A549 (cell line): Measurements from ENCODE around the gene PLXNC1. TPM values are rescaled to one million over a fixed set of nuclear protein-coding genes. Genes with fewer than 3 reads are reported as not detected.

ENCODE experiments used
- ATAC-seq, 2 experiments: fragments of 200-7000 bp in 1 of 2; fragments of >200 bp in 1 of 2; cut with Nextera tagmentation in 1 of 2; cut with Tn5 transposase in 1 of 2; 3 replicates each; pipeline versions ENCODE4 v1.8.0 to v1.9.1; 2018 to 2020; ENCODE audit warnings: mild to moderate bottlenecking in 1 of 2, moderate library complexity in 1 of 2
- CTCF ChIA-PET: fragments of 300-600 bp; sonication (Branson Sonifier 250); formaldehyde crosslinking; extraction: SDS; loops from one replicate; lab custom pipeline; 2021; ENCODE audit warnings: antibody characterized with exemption, inconsistent platforms; lab: Yijun Ruan, JAX
- POLR2A ChIA-PET: fragments of 350-600 bp; formaldehyde crosslinking; extraction: SDS; loops from one replicate; lab custom pipeline; 2021; ENCODE audit warnings: antibody characterized with exemption, inconsistent platforms; lab: Yijun Ruan, JAX
- DNase-seq, 2 experiments: peaks; one replicate each; pipeline versions ENCODE4 v3.0.0 to v3.0.0-alpha.2; 2011 to 2016; ENCODE audit warnings: low read depth in 1 of 2, low spot score in 1 of 2
- FAIRE-seq: peaks from 2 replicates; lab custom pipeline; 2011; peaks lifted over from hg19 to GRCh38; lab: Jason Lieb, UNC
- H3K27ac ChIP-seq, 2 experiments: fragments of >200 bp; sonication (Bioruptor Twin); formaldehyde crosslinking; 3 replicates each; pipeline ENCODE4 v1.5.1; 2016 to 2017
- H3K4me1 ChIP-seq: fragments of >200 bp; sonication (Bioruptor Twin); formaldehyde crosslinking; 3 replicates; pipeline ENCODE4 v1.6.1; 2016
- H3K4me2 ChIP-seq: fragments of >200 bp; sonication (Bioruptor Twin); formaldehyde crosslinking; 3 replicates; pipeline ENCODE4 v1.6.1; 2016
- H3K4me3 ChIP-seq: fragments of >200 bp; sonication (Bioruptor Twin); formaldehyde crosslinking; 3 replicates; pipeline ENCODE4 v1.5.1; 2016
- H3K9me3 ChIP-seq: fragments of >200 bp; sonication (Bioruptor Twin); formaldehyde crosslinking; 3 replicates; pipeline ENCODE4 v1.6.1; 2016
- ATOH8 ChIP-seq: fragments of 250-450 bp; sonication (Bioruptor Pico); IDR thresholded peaks from 2 replicates; pipeline ENCODE4 v1.5.0; 2020; ENCODE audit warnings: low read depth, mild to moderate bottlenecking, moderate library complexity
- BCL3 ChIP-seq: fragments of >200 bp; sonication (Bioruptor Twin); formaldehyde crosslinking; IDR thresholded peaks from 3 replicates; pipeline ENCODE4 v1.6.1; 2016
- CHD4 ChIP-seq: fragments of 200-600 bp; sonication (generic); IDR thresholded peaks from 2 replicates; pipeline ENCODE4 v1.6.1; 2016; ENCODE audit warnings: antibody characterized with exemption, mild to moderate bottlenecking, borderline replicate concordance
- ELK1 ChIP-seq: fragments of 150-350 bp; IDR thresholded peaks from 2 replicates; pipeline ENCODE4 v1.6.1; 2014; ENCODE audit warnings: low read depth, mild to moderate bottlenecking, low read length
- EP300 ChIP-seq, 2 experiments: fragments of >200 bp; sonication (Bioruptor Twin); formaldehyde crosslinking; IDR thresholded peaks; 2 replicates in 1 of 2; 3 replicates in 1 of 2; pipeline ENCODE4 v1.6.1; 2016 to 2017
- HES2 ChIP-seq: fragments of >200 bp; sonication (Bioruptor Twin); formaldehyde crosslinking; IDR thresholded peaks from 2 replicates; pipeline ENCODE4 v1.6.1; 2016
- HOXA7 ChIP-seq: fragments of 250-450 bp; sonication (Bioruptor Pico); IDR thresholded peaks from 2 replicates; pipeline ENCODE4 v1.5.0; 2020; ENCODE audit warnings: mild to moderate bottlenecking, moderate library complexity
- HOXB13 ChIP-seq: fragments of 250-450 bp; sonication (Bioruptor Pico); IDR thresholded peaks from 2 replicates; pipeline ENCODE4 v1.5.0; 2020; ENCODE audit warnings: low read depth, mild to moderate bottlenecking, moderate library complexity
- JUNB ChIP-seq: fragments of >200 bp; sonication (Bioruptor Twin); formaldehyde crosslinking; IDR thresholded peaks from 2 replicates; pipeline ENCODE4 v1.6.1; 2016
- MYC ChIP-seq: IDR thresholded peaks from 2 replicates; pipeline ENCODE4 v1.6.1; 2012; ENCODE audit warnings: mild to moderate bottlenecking, inconsistent platforms, low read length, improper control_type of control experiment, borderline replicate concordance
- NR3C1 ChIP-seq: fragments of >200 bp; sonication (Bioruptor Twin); formaldehyde crosslinking; IDR thresholded peaks from 3 replicates; pipeline ENCODE4 v1.6.1; 2017
- PBX3 ChIP-seq: IDR thresholded peaks from 2 replicates; pipeline ENCODE4 v1.6.1; 2012
- PHF8 ChIP-seq: fragments of 200-600 bp; sonication (generic); IDR thresholded peaks from 2 replicates; pipeline ENCODE4 v1.6.1; 2016; ENCODE audit warnings: low read depth, mild to moderate bottlenecking, antibody characterized with exemption, moderate library complexity, borderline replicate concordance
- POLR2AphosphoS2 ChIP-seq: conservative IDR thresholded peaks from 2 replicates; pipeline ENCODE4 v1.6.1; 2012; ENCODE audit warnings: low read length, improper control_type of control experiment, inconsistent platforms
- REST ChIP-seq: fragments of 200-600 bp; sonication (generic); IDR thresholded peaks from 2 replicates; pipeline ENCODE4 v1.6.1; 2016; ENCODE audit warnings: antibody characterized with exemption, mild to moderate bottlenecking, moderate library complexity
- RNF2 ChIP-seq: fragments of 200-600 bp; sonication (generic); IDR thresholded peaks from 2 replicates; pipeline ENCODE4 v1.6.1; 2016; ENCODE audit warnings: low read depth, mild to moderate bottlenecking, antibody characterized with exemption, moderate library complexity, borderline replicate concordance
- USF2 ChIP-seq: fragments of 450-650 bp; IDR thresholded peaks from 2 replicates; pipeline ENCODE4 v1.6.1; 2014; ENCODE audit warnings: antibody characterized with exemption
- ZC3H11A ChIP-seq: fragments of 450-650 bp; IDR thresholded peaks from 2 replicates; pipeline ENCODE4 v1.6.1; 2014; ENCODE audit warnings: antibody characterized with exemption, mild to moderate bottlenecking
- WGBS: methylation state at CpG from one replicate; pipeline ENCODE4 v1.1.6; 2017; ENCODE audit errors: missing lambda C conversion rate; 5-methylcytosine and 5-hydroxymethylcytosine counted together
- polyA plus RNA-seq, 4 experiments: library from polyadenylated mRNA; depleted of rRNA in 3 of 4; stranded (reverse); fragments of >200 nt; fragmentation: RNase III in 1 of 4; extraction: RNeasy Plus Mini Kit Qiagen cat#74134 plus additional on column Dnase treatment in 1 of 4; gene quantifications; 2 replicates in 3 of 4; 3 replicates in 1 of 4; pipeline ENCODE4 v1.2.3, GENCODE V29; 2011 to 2017
- TF ChIP-seq, protein P1 (sequence below): fragments of >200 bp; sonication (Bioruptor Twin); formaldehyde crosslinking; IDR thresholded peaks from 3 replicates; pipeline ENCODE4 v1.5.1; 2016
- TF ChIP-seq, protein P2 (sequence below): IDR thresholded peaks from 2 replicates; pipeline ENCODE4 v1.6.1; 2012

The PLXNC1 gene
- polyA plus RNA-seq, 2 of the 4 experiments (the other 2 are of a cell fraction), result 0.12 to 0.50 TPM

- no peak for ATAC-seq
- Histone ChIP-seq H3K4me2 (no peak overlapping the region), H3K9me3 (peaks cover 12% of the 10 kb centered on the region; the same call in 2 of the 3 replicates), H3K4me3 (no peak overlapping the region), H3K4me1 (peaks cover 24% of the 10 kb centered on the region; the same call in 1 of the 3 replicates), H3K27ac (no peak overlapping the region)
- DNase-seq, result no peak
- WGBS, result 59% methylated on average over 3 of the region's 3 CpGs
- ChIA-PET CTCF (no interaction called here), POLR2A (no interaction called here)
- FAIRE-seq, result no peak
- TF ChIP-seq, protein P1, sequence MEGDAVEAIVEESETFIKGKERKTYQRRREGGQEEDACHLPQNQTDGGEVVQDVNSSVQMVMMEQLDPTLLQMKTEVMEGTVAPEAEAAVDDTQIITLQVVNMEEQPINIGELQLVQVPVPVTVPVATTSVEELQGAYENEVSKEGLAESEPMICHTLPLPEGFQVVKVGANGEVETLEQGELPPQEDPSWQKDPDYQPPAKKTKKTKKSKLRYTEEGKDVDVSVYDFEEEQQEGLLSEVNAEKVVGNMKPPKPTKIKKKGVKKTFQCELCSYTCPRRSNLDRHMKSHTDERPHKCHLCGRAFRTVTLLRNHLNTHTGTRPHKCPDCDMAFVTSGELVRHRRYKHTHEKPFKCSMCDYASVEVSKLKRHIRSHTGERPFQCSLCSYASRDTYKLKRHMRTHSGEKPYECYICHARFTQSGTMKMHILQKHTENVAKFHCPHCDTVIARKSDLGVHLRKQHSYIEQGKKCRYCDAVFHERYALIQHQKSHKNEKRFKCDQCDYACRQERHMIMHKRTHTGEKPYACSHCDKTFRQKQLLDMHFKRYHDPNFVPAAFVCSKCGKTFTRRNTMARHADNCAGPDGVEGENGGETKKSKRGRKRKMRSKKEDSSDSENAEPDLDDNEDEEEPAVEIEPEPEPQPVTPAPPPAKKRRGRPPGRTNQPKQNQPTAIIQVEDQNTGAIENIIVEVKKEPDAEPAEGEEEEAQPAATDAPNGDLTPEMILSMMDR, result no peak
- TF ChIP-seq EP300 (IDR thresholded peaks at IDR 0.05) (no peak), CHD4 (no peak), PHF8 (no peak), POLR2AphosphoS2 (no peak)
These were observed 31.3 kb downstream of the PLXNC1 start for GRCh38 chr12:94179723-94180122.

- H3K9me3 ChIP-seq, result peaks cover 12% of the 10 kb centered on the region; the same call in 2 of the 3 replicates
- H3K27ac ChIP-seq, result no peak overlapping the region
- POLR2A ChIA-PET, result no interaction called here
- CTCF ChIA-PET, result interaction anchor here (0.9 kb wide), 1 partner anchor 455 kb away, joined by 3 read pairs; no protein-coding TSS in a partner anchor
- peak; percentile 7 for FAIRE-seq
- DNase-seq, result no peak
- WGBS, result 60% methylated on average over 6 of the region's 6 CpGs
- no peak overlapping the region for H3K4me3 ChIP-seq
- peaks cover 24% of the 10 kb centered on the region; the same call in 1 of the 3 replicates for H3K4me1 ChIP-seq
- TF ChIP-seq BCL3 (no peak), REST (no peak), ELK1 (no peak), NR3C1 (no peak), POLR2AphosphoS2 (no peak), HOXA7 (CRISPR knock-in tag) (no peak), ATOH8 (no peak), PBX3 (no peak), USF2 (no peak), RNF2 (no peak), JUNB (no peak), MYC (no peak), ZC3H11A (no peak), HES2 (no peak), HOXB13 (CRISPR knock-in tag) (no peak)
- TF ChIP-seq, protein P2, sequence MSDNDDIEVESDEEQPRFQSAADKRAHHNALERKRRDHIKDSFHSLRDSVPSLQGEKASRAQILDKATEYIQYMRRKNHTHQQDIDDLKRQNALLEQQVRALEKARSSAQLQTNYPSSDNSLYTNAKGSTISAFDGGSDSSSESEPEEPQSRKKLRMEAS, result no peak
- no peak overlapping the region for H3K4me2 ChIP-seq
- no peak for ATAC-seq
These were observed 32.4 kb downstream of the PLXNC1 start for GRCh38 chr12:94180558-94181296.
